NCI-H748 treated with DMSO at 0.1 percent for 48 hours (cell line): ENCODE measurements around the gene VAV2.

Source experiments
- DNase-seq: peaks from one replicate; lab custom pipeline; 2025; lab: John Stamatoyannopoulos, UW

VAV2 gene

DNA sequence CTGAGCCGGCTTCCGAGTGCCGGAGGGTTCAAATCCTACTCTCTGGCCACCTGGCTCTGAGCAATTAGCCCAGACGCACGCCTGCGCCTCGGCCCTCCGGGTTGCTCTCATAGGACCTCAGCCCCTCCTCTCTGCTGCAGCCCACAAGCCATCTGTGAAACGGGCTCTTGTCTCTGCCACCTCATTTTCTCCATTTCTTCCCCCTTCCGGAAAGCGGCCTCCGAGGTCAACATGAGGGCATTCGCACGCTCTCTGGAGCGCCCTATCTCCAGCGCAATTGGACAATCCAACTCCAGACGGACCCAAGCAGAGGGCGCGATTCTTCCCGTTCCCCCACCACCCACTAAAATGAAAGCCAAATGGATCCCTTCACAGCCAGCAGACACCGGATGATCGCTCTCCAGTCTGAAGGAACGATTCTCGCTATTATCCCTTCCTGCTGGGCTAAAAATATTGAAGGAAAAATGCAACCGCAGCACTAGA is 41.5 kb downstream of the VAV2 start:
- DNase-seq: no peak

GRCh38 chr9:133950192-133950591 is 41.9 kb downstream of the VAV2 start:
- no peak for DNase-seq

GRCh38 chr9:133949486-133950061 is 42.5 kb downstream of the VAV2 start:
- no peak for DNase-seq

- DNase-seq: no peak
These were observed 43.3 kb downstream of the VAV2 start for GRCh38 chr9:133948561-133949485.

DNA sequence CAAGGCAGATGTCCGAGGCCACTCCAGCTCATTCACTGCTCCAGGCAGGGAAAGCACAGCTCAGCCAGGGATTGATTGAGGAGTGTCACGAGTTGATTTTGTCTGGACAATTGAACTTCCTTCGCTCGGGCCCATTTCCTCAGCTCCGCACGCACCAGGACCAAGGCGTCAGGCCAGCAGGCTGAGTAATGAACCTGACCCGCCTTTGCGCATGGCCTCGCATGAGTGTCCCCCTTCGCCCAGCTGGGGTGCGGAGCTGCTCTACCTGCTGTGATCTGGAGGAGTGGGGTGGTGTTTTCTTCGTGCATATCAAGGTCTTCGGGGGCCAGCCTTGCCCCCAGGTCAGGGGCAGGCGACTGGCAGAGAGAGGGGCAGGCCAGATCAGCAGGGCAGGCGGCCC is 44.0 kb downstream of the VAV2 start:
- DNase-seq: no peak

GRCh38 chr9:133946840-133947486 is 45.2 kb downstream of the VAV2 start:
- no peak for DNase-seq

- DNase-seq: no peak
These were observed 46.0 kb downstream of the VAV2 start for GRCh38 chr9:133945977-133946753.

- no peak for DNase-seq
These were observed 46.7 kb downstream of the VAV2 start for GRCh38 chr9:133945314-133945975.

GRCh38 chr9:133944746-133945135 is 47.4 kb downstream of the VAV2 start:
- no peak for DNase-seq

DNA sequence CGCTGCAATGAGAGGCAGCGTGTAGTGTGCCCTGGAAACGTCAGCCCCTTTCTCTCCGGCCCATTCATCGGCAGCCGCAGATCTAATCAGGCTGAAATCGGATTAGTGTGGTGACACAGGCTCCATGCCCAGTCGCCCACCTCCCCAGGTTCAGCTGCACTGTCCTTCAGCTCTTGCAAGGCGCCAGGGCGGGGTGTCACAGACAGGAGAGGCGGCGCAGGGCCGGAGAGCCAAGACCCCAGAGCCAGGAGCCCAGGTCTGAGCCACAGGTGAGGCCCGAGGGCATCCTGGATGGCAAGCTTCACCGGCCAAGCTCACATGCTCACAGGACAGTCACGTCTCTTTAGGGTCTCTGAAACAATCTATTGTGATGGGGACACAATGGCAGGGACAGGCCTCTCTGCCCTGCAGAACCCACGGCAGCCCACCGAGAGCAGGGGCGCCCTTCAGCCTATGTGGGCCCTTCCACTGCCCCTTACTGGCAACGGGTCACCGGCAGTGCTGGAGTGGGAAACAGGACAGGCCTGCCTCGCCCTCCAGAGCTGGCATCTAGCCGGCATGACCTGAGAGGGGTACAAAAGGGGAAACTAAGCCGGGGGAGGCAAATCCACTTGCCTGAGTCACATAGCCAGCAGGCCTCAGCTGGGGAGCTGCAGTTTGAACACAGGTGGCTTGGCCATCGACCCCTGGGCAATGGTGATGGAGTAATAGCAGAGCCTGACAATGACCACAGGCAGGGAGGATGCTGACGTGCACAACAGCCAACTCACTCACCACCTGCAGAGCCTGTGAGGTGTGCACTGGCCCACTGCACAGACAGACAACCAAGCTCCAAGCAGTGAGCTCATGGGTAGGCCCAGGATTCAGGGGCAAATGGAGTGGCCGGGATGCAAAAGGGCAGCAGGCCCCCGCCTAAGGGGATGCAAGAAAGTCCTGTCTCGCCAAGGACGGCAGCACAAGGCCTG is 48.1 kb downstream of the VAV2 start:
- no peak for DNase-seq

GRCh38 chr9:133943036-133943780 is 48.9 kb downstream of the VAV2 start:
- DNase-seq: no peak

GRCh38 chr9:133942206-133942975 is 49.7 kb downstream of the VAV2 start:
- DNase-seq: no peak

GRCh38 chr9:133939845-133940244 is 52.3 kb downstream of the VAV2 start:
- no peak for DNase-seq

DNA sequence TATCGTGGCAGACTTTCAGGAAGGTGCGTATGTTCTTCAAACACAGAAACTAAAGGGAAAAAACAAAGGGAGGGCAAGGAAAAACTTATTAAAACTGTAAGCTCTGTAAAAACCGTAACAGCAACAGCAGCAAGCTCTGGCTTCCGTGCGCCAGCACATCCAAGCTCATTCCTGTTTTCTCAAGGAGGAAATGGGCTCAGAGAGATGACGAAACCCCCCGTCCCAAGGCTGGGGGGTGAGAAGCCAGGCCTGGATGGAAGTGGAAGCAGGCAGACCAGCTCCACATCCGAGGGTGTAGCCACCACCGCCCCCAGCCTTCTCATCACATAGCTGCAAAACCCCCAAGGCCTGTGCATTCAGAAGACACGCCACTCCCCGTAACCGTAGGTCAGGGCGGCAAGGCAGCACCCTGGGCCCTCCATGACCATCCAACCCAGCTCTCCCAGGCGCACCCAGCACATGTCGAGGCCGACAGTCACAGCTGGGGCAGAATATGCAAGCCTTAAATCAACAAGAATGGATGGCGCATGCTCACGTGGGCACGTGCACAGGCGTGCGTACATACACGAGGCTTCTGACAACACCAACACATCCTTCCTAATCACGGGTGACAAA is 52.8 kb downstream of the VAV2 start:
- DNase-seq: no peak

- DNase-seq: no peak
These were observed 53.4 kb downstream of the VAV2 start for GRCh38 chr9:133938753-133939152.

DNA sequence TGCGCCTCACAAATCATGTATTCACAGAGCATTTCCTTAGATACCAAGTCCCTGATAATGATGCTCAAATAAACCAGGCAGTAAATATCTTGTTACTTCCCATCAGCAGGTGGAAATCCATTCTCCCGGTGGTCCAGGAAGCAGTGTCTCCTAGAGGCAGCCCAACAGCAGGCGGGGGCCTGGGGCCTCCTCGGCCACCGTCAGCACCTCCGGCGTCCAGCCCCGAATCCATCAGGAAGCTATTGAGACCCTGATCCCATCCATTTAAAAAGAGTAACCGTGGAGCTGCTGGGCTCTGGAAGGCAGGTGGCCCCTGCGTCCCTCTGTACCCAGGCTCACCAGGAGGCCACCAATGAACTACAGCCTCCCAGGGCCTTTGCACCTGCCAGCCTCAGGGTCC is 54.0 kb downstream of the VAV2 start:
- no peak for DNase-seq

DNA sequence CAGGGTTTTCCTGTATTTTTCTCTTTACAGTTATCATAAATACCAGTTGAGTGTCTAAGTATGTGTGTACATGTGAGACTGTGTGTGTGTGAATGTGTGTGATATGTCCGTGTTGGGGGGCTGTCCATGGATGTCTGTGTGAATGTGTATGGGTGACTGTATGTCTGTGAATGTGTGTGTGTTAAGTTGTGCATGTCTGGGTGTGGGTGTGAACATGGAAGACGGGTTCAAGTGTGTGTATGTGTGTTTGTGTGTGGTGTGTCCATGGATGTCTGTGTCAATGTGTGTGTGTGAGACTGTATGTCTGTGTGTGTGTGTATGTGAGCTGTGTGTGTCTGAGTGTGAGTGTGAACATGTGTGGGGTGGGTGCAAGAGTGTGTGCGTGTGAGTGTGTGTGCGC is 55.0 kb downstream of the VAV2 start:
- no peak for DNase-seq

DNA sequence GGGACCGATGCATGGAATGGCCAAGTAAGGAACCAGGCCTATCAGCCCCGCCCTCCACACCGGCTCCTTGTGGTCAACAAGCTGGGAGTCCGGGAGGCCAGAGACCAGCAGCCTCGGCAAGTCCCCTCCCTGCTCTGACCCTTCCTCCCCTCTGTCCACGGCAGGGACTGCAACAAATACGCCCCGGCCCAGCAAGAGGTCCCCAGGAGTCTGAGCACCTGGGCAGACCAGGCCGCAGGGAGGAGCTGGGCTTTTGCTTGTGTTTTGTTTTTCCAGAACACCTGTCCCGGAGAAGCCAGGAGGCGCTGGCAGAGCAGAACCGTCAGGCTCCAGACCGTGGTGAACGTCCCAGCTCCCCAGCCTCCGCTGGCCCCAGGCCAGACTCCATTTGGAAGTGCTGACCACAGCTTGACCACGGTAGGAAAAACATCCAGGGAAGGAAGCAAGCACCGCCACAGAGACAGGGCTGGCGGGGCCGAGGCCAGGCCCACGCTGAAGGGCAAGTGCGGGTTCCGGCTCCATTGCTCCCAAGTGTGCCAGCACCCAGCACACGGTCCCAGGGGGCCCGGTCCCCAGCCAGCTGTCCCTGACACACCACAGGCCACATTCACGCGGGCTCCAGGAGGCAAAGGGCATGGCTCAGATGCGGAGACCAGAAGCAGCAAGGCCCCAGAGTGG is 56.7 kb downstream of the VAV2 start:
- DNase-seq: no peak
